Cerebellar cortex (tissue), 1 donor: ENCODE data around the gene BCO2.
"Not testable (repeated sequence)": the region's sequence is repeated elsewhere in the genome, so short reads cannot be mapped to it uniquely, and the experiment has no call there.

Experiments
- DNase-seq: peaks from one replicate; pipeline ENCODE4 v3.0.0-alpha.2; 2015; ENCODE audit warnings: low spot score

BCO2 gene

DNA sequence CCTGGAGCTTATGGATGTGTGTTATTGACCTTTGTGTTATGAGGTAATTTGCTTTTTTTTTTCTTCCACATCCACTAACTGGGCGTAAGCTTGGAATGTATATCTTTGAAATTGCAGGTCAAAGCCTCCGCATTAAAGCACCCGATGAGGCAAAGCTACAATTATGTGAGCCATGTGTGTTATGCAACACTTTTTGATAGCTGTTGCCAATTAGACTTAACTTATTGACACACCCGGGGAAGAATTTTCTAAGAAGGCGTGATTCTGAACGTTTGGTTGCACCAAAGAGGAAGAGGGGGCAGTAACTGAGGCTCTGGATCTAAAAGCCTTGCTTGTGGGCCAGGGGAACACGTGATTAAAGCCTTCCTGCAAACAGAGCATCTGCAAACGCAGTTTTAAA is 8.8 kb upstream of the BCO2 start:
- no peak for DNase-seq

- DNase-seq = no peak
Observed at GRCh38 chr11:112167145-112167544, 8.2 kb upstream of the BCO2 start, which contains the start of gene TEX12. TSS of gene TEX12 (plus strand) at chr11:112167372. CDS start at chr11:112169269, 1,897 bp downstream.

DNA sequence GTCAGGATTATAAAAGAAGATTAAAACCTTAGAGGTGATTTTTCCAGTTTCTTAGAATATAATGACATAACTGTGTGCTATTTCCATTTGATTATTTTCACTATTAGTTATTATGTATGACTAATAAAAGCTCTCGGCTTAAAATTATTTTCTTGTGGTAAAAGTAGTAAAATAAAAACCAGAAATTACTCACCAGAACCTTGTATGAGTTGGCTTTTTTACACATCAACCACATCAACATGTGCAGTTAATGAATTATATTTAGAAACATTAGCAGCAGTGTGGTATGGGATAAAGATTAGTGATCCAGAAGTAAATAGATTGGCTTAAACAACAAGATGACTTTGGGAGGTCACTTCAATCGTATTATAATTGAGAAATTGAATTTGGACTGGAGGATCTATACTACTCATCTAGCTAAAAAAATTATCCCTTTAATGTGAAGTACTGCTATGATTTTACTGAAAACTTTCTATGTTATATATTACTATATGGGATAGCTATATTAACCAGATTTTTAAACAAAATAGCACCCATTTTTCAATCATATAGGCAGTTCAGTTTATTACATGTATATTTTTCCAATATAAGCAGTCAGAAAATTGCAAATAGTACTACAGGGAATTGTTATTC is 2.8 kb upstream of the BCO2 start:
- no peak for DNase-seq

GRCh38 chr11:112173152-112173551 is 2.2 kb upstream of the BCO2 start:
- DNase-seq = no peak

GRCh38 chr11:112175599-112175952 is 264 bp downstream of the BCO2 start:
- DNase-seq = no peak

DNA sequence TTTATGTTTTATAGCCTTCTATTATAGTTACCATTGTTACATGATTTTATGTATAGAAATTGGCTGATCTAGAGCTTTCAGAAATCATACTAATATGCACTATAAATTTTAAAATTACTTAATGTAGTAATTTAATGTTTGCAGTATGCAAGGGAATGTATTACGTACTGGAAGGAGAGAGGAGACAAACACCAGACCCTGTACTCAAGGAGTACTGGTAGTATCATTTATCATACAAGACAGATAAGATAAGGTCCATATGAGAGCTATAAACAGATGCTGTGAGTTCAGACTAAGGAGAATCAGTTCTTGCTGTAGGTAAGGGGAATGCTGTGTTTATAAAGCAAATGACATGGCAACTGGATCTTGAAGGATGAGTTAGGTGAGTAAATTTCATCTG is 765 bp downstream of the BCO2 start:
- DNase-seq = no peak

DNA sequence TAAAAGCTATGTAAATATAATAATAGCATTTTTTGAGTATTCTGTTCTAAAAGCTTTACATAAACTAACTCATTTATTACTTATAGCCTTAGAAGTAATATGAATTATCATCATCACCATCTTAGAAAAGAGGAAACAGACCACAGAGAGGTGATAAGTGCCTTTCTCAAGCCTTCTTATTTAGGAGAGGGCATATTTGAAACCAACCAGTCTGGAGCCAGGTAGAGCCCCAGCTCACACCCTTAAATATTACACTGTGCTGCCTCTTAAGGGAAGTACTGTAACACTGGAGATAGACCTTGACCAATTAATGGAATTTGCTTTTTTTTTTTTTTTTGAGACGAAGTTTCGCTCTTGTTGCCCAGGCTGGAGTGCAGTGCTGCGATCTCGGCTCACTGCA is 2.3 kb downstream of the BCO2 start:
- DNase-seq = no peak

DNA sequence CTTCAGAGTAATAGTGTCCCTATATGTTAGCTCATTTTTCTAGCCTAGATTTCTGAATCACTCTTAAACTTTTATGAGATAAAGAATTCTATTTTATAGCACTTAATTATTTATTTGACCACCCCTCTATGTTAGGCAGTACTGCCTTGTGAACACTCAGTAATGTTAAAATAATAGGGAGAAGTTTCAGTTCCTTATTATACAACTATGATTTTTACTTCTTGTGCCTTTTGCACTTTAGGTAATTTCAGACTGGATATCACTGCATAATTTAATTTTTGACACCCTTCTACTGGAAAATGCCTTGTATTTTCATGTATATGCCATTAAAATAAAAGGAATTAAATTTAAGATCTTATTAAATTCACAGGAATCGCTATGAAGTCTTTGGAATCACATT is 3.1 kb downstream of the BCO2 start:
- DNase-seq = no peak

- DNase-seq = no peak
Observed at GRCh38 chr11:112178936-112179335, 3.6 kb downstream of the BCO2 start.

- no peak for DNase-seq
Observed at GRCh38 chr11:112179601-112180000, 4.3 kb downstream of the BCO2 start.

DNA sequence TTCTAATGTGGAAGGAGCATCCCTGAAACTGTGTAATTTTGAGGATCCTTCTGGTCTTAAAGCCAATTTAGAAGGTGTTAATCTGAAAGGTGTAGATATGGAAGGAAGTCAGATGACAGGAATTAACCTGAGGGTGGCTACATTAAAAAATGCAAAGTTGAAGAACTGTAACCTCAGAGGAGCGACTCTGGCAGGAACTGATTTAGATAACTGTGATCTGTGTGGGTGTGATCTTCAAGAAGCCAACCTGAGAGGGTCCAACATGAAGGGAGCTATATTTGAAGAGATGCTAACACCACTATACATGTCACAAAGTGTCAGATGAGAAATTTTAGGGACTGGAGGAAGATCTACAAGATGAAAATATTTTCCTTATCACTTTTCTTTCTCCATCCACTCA is 7.6 kb downstream of the BCO2 start:
- DNase-seq = no peak

- no peak for DNase-seq
Observed at GRCh38 chr11:112185883-112186282, 10.6 kb downstream of the BCO2 start.

DNA sequence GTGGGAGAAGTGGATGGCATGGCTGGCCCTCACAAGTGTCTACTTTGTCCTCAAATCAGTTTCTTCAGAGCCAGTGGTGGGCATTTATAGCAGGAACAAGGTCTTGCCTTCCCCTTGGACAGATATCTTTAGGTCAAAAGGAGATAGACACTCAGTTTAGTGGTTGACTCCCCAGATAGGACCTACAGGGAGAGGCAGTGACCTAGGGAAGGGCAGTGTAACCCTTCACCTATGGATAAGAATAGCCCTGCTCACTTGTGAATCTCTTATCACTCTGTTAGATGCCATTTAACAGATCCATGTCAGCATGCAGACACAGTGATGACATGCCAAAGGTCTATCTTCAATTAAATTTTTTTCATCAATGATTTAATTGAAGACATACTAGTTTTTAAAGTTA is 11.0 kb downstream of the BCO2 start:
- no peak for DNase-seq

DNA sequence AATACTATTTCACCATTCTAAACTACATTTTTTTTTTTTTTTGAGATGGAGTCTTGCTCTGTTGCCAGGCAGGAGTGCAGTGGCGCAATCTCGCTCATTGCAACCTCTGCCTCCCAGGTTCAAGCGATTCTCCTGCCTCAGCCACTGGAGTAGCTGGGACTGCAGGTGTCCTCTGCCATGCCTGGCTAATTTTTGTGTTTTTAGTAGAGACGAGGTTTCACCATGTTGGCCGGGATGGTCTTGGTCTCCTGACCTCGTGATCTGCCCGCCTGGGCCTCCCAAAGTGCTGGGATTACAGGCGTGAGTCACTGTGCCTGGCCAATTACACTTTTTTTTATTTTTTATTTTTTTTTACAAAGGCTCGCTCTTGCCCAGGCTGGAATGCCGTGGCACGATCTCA is 19.8 kb downstream of the BCO2 start:
- not testable (repeated sequence) for DNase-seq

DNA sequence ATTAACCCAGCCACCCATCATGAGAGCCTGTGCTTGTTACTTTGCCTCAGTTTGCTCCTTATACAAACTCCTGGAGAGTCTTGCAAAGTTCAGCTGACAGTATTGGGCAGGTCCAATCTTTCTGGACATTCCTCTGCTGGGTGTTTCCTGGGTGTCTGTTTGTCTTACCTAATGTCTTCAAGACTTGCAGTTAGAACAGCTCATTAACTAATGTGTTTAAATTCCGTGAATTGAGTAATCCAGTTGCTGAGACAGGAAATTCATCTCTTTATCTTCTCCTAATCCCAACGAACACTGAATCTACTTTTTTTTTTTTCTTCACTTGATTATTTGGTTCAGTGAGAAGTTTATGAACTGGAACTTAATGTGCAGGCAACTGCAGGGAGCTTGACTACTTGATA is 20.6 kb downstream of the BCO2 start:
- DNase-seq = no peak

DNA sequence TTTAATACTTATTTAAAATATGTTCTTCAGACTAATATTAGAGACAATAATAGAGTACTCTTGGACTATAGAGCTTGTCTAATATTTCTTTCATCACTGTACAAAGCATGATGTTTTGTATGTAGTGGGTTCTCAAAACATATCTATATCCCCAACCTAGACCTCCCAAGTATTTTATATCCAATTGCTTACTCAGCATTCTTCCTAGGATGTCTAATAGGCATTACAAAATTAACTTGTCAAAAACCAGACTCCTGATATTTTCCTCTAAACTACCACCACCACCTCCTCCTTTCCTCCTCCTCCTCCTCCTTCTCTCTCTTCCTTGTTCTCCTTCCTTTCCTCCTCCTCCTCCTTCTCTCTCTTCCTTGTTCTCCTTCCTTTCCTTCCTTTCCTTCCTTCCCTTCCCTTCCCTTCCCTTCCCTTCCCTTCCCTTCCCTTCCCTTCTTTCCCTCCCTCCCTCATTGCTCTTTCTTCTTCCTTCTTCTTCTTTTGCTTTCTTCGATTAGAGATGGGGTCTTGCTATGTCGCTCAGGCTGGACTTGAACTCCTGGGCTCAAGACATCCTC is 21.3 kb downstream of the BCO2 start:
- no peak for DNase-seq

DNA sequence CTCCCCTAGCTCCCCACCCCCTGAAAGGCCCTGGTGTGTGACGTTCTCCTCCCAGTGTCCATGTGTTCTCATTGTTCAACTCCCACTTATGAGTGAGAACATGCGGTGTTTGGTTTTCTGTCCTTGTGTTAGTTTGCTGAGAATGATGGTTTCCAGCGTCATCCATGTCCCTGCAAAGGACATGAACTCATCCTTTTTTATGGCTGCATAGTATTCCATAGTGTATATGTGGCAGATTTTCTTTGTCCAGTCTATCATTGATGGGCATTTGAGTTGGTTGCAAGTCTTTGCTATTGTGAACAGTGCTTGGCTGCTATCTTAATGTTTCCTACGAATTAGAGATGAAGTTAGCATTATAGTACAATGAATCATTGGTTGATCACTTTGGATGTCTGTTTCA is 23.8 kb downstream of the BCO2 start:
- not testable (repeated sequence) for DNase-seq

- no peak for DNase-seq
Observed at GRCh38 chr11:112200252-112200651, 24.9 kb downstream of the BCO2 start.

DNA sequence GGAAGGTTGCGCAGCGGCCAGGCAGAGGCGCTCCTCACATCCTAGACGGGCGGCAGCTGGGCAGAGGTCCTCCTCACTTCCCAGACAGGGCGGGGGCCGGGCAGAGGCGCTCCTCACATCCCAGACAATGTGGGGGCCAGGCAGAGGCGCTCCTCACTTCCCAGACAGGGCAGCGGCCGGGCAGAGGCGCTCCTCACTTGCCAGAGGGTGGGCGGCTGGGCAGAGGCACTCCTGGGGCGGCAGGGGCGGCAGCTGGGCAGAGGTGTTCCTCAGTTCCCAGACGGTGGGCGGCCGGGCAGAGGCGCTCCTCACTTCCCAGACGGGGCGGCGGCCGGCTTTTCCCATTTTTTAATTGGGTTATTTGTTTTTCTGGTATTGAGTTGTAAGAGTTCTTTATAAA is 30.8 kb downstream of the BCO2 start:
- DNase-seq = no peak

- DNase-seq = no peak
Observed at GRCh38 chr11:112210890-112211289, 35.6 kb downstream of the BCO2 start.

DNA sequence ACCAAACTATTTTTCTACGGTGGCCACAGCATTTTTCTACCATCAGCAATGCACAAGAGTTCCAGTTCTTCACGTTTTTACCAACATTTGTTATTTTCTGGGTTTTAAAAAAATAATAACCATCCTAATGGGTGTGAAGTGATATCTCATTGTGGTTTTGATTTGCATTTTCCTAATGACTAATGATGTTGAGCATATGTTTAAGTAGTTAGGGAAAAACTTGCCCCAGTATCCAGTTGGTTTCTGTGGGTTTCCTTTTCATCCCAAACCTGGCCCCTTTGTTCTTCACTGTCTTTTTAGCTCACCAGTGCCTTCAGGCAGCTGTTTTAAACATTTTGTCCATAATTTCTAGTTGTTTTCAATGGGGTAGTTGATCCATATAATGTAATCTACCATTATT is 36.2 kb downstream of the BCO2 start:
- no peak for DNase-seq

DNA sequence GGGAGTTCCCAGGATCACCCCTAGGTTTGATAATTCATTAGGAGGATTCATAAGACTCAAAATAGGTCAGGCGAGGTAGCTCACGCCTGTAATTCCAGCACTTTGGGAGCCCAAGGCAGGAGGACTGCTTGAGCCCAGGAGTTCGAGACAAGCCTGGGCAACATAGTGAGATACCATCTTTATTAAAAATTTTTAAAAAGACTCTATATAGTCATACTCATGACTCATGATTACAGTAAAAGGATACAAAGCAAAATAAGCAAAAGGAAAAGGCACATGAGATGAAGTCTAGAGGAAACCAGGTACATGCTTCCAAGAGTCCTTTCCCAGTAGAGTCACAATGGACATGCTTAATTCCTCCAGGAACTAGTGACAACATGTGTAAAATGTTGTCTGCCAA is 37.0 kb downstream of the BCO2 start:
- no peak for DNase-seq

- DNase-seq = no peak
Observed at GRCh38 chr11:112212710-112213109, 37.4 kb downstream of the BCO2 start.

GRCh38 chr11:112213753-112214152 is 38.4 kb downstream of the BCO2 start:
- DNase-seq = no peak
